Measurements from ENCODE around the gene MGAT4D. TPM values are rescaled to one million over a fixed set of nuclear protein-coding genes. Genes with fewer than 3 reads are reported as not detected.
A peak's percentile ranks its signal among the peaks of the same experiment; 100 is the strongest.

Gene MGAT4D
- not detected for polyA plus RNA-seq (2012; ENCODE audit: insufficient read length, low read depth)

GRCh38 chr4:140497747-140498636, at the start of gene MGAT4D:
Gene MGAT4D (minus strand): TSS chr4:140498293. CDS start chr4:140498222, 71 bp downstream.
- TF ChIP-seq REST (IDR thresholded peaks at IDR 0.05; ENCODE audit: insufficient read depth in 1 of 2, low read depth in 2 of 2, low read length in 2 of 2): no peak
- TF ChIP-seq SIN3A (IDR thresholded peaks at IDR 0.05; ENCODE audit: borderline replicate concordance, insufficient read depth, low read length): no peak
- no peak for TF ChIP-seq FOXP2 (optimal IDR thresholded peaks at IDR 0.05; ENCODE audit: borderline replicate concordance, extremely low read depth, extremely low read length, insufficient read depth)
- no peak for TF ChIP-seq TAF1 (IDR thresholded peaks at IDR 0.05; ENCODE audit: borderline replicate concordance, insufficient read depth, low read length)
- no peak for TF ChIP-seq POLR2AphosphoS5 (IDR thresholded peaks at IDR 0.05; ENCODE audit: low read depth, low read length)

GRCh38 chr4:140533951-140534480, 35.9 kb upstream of the MGAT4D start:
- TF ChIP-seq POLR2AphosphoS5 (IDR thresholded peaks at IDR 0.05; ENCODE audit: low read depth, low read length) (no peak), FOXP2 (optimal IDR thresholded peaks at IDR 0.05; ENCODE audit: borderline replicate concordance, extremely low read depth, extremely low read length, insufficient read depth) (no peak), SIN3A (IDR thresholded peaks at IDR 0.05; ENCODE audit: borderline replicate concordance, insufficient read depth, low read length) (no peak), TAF1 (IDR thresholded peaks at IDR 0.05; ENCODE audit: borderline replicate concordance, insufficient read depth, low read length) (no peak), REST (IDR thresholded peaks at IDR 0.05; ENCODE audit: insufficient read depth in 1 of 2, low read depth in 2 of 2, low read length in 2 of 2) (no peak)

- no peak for TF ChIP-seq REST (IDR thresholded peaks at IDR 0.05; ENCODE audit: insufficient read depth in 1 of 2, low read depth in 2 of 2, low read length in 2 of 2)
- TF ChIP-seq FOXP2 (optimal IDR thresholded peaks at IDR 0.05; ENCODE audit: borderline replicate concordance, extremely low read depth, extremely low read length, insufficient read depth): no peak
- TF ChIP-seq SIN3A (IDR thresholded peaks at IDR 0.05; ENCODE audit: borderline replicate concordance, insufficient read depth, low read length): no peak
- TF ChIP-seq TAF1 (IDR thresholded peaks at IDR 0.05; ENCODE audit: borderline replicate concordance, insufficient read depth, low read length): no peak
- TF ChIP-seq POLR2AphosphoS5 (IDR thresholded peaks at IDR 0.05; ENCODE audit: low read depth, low read length): no peak
Observed at GRCh38 chr4:140529434-140529833, 31.3 kb upstream of the MGAT4D start.

- TF ChIP-seq SIN3A (IDR thresholded peaks at IDR 0.05; ENCODE audit: borderline replicate concordance, insufficient read depth, low read length): no peak
- no peak for TF ChIP-seq TAF1 (IDR thresholded peaks at IDR 0.05; ENCODE audit: borderline replicate concordance, insufficient read depth, low read length)
- peak; percentile 32 for TF ChIP-seq FOXP2 (optimal IDR thresholded peaks at IDR 0.05; ENCODE audit: borderline replicate concordance, extremely low read depth, extremely low read length, insufficient read depth)
- no peak for TF ChIP-seq REST (IDR thresholded peaks at IDR 0.05; ENCODE audit: insufficient read depth in 1 of 2, low read depth in 2 of 2, low read length in 2 of 2)
- TF ChIP-seq POLR2AphosphoS5 (IDR thresholded peaks at IDR 0.05; ENCODE audit: low read depth, low read length): peak; percentile 88
Observed at GRCh38 chr4:140523857-140524742, 26.0 kb upstream of the MGAT4D start, which contains the start of gene ELMOD2. Gene ELMOD2 (plus strand): TSS chr4:140524168. CDS start chr4:140525429, 1,261 bp downstream.
